ENCODE data around the gene SLC6A4. TPM values are rescaled to one million over a fixed set of nuclear protein-coding genes. Genes with fewer than 3 reads are reported as not detected.
"Not testable (repeated sequence)": the region's sequence is repeated elsewhere in the genome, so short reads cannot be mapped to it uniquely, and the experiment has no call there.

The SLC6A4 gene
- total RNA-seq, 2 experiments from 2014 or later = 0.13 to 0.18 TPM

- Mint-ChIP-seq H3K9me3 (no peaks in the 10 kb centered on the region), H3K4me1 (peaks cover 14% of the 10 kb centered on the region), H3K27ac (no peak overlapping the region), H3K36me3 (ENCODE audit: low read depth) (no peaks in the 10 kb centered on the region), H3K4me3 (no peak overlapping the region), H3K27me3 (peaks cover 26% of the 10 kb centered on the region)
- POLR2A ChIA-PET = no interaction called here
- CTCF ChIA-PET = no interaction called here
- DNase-seq = no peak
Observed at GRCh38 chr17:30208214-30208613, 27.3 kb downstream of the SLC6A4 start.

GRCh38 chr17:30207655-30208054 is 27.8 kb downstream of the SLC6A4 start:
- ChIA-PET CTCF (no interaction called here), POLR2A (no interaction called here)
- no peak overlapping the region for H3K27ac Mint-ChIP-seq
- H3K27me3 Mint-ChIP-seq = peaks cover 28% of the 10 kb centered on the region
- no peaks in the 10 kb centered on the region for H3K36me3 Mint-ChIP-seq (ENCODE audit: low read depth)
- peaks cover 14% of the 10 kb centered on the region for H3K4me1 Mint-ChIP-seq
- H3K9me3 Mint-ChIP-seq = no peaks in the 10 kb centered on the region
- DNase-seq = no peak
- no peak overlapping the region for H3K4me3 Mint-ChIP-seq

- ChIA-PET CTCF (interaction anchor here (0.9 kb wide), 1 partner anchor 133 kb away, joined by 4 read pairs; no protein-coding TSS in a partner anchor), POLR2A (no interaction called here)
- no peak overlapping the region for H3K4me3 Mint-ChIP-seq
- H3K36me3 Mint-ChIP-seq (ENCODE audit: low read depth) = no peaks in the 10 kb centered on the region
- H3K4me1 Mint-ChIP-seq = no peaks in the 10 kb centered on the region
- H3K27me3 Mint-ChIP-seq = peaks cover 33% of the 10 kb centered on the region
- no peaks in the 10 kb centered on the region for H3K9me3 Mint-ChIP-seq
- no peak for DNase-seq
- no peak overlapping the region for H3K27ac Mint-ChIP-seq
Observed at GRCh38 chr17:30203471-30203981, 32.0 kb downstream of the SLC6A4 start.

DNA sequence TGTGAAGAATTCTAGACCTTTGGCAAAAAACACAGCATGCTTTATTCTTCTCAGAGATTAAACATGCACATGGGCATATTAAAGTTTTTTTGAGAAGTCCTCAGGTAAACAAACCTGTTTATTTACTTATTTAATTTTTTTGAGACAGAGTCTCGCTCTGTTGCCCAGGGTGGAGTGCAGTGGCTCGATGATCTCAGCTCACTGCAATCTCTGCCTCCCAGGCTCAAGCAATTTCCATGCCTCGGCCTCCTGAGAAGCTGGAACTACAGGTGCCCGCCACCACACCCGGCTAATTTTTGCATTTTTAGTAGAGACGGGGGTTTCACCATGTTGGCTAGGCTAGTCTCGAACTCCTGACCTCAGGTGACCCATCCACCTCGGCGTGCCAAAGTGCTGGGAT is 34.8 kb downstream of the SLC6A4 start:
- POLR2A ChIA-PET; H3K9me3 Mint-ChIP-seq; H3K27ac Mint-ChIP-seq; DNase-seq; H3K4me1 Mint-ChIP-seq; H3K4me3 Mint-ChIP-seq; CTCF ChIA-PET; H3K36me3 Mint-ChIP-seq (ENCODE audit: low read depth): not testable (repeated sequence)
- peaks cover 24% of the 10 kb centered on the region for H3K27me3 Mint-ChIP-seq

DNA sequence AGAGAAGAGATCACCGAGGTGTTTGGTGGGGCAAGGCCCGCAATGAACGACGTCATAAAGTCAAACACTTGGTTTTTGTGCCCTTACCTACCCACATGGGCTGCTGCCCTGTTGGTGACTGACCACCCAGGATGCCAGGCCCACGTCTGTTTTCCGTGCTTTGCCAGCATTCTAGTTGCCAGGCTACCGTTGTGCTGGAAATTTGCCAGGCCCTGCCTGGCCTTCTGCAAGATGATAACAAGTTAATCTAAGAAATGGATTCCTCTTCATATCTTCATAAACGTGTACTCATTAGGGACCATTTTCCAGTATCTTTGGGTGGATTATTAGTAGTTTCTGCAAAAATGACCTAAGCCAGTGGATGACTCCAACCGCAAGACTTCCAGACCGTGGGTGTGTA is 35.4 kb downstream of the SLC6A4 start:
- no peaks in the 10 kb centered on the region for H3K36me3 Mint-ChIP-seq (ENCODE audit: low read depth)
- ChIA-PET CTCF (no interaction called here), POLR2A (no interaction called here)
- no peak overlapping the region for H3K4me3 Mint-ChIP-seq
- no peaks in the 10 kb centered on the region for H3K9me3 Mint-ChIP-seq
- peaks cover 21% of the 10 kb centered on the region for H3K27me3 Mint-ChIP-seq
- no peaks in the 10 kb centered on the region for H3K4me1 Mint-ChIP-seq
- H3K27ac Mint-ChIP-seq = no peak overlapping the region
- DNase-seq = no peak

DNA sequence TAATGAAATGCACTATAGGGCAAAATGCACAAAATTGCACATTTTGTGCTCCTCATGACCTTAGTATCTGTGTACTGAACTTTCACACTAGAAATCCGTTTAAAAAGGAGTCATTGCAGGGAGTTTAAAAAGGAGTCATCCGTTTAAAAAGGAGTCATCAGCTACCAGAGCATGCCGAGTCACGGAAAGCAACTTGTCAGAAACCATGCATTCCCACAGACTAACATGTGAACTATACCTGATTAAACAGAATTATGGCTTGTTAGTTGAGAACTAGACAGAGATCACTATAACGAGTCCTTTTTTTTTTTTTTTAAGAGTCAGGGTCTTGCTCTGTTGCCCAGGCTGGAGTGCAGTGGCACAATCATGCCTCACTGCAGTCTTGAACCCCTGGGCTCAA is 35.9 kb downstream of the SLC6A4 start:
- Mint-ChIP-seq H3K27ac (no peak overlapping the region), H3K9me3 (no peaks in the 10 kb centered on the region), H3K27me3 (peaks cover 23% of the 10 kb centered on the region), H3K4me3 (no peak overlapping the region), H3K36me3 (ENCODE audit: low read depth) (no peaks in the 10 kb centered on the region), H3K4me1 (no peaks in the 10 kb centered on the region)
- ChIA-PET POLR2A (no interaction called here), CTCF (interaction anchor here (0.5 kb wide), 1 partner anchor 138 kb away, joined by 5 read pairs; no protein-coding TSS in a partner anchor)
- no peak for DNase-seq

DNA sequence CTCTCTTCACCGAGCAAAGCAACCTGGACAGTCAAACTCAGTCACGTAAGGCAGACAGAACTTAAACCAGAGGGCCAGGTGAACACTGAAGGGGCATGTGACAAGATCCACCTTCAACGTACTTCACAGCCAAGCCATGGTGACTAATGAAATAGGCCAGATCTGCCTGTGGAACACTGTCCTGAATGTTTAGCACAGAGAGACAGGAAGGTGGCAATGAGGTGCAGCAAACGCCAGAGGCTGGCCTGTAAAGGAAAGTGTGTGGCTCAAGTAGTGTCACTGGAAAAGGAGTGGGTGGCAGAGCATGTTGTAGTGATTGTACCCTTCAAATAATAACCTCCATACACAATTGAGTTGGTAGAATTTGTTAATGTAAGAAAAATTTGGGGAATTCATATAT is 38.1 kb downstream of the SLC6A4 start:
- ChIA-PET CTCF (interaction anchor here (1.1 kb wide), 1 partner anchor 138 kb away, joined by 3 read pairs; no protein-coding TSS in a partner anchor), POLR2A (no interaction called here)
- Mint-ChIP-seq H3K27me3 (peaks cover 28% of the 10 kb centered on the region), H3K27ac (no peak overlapping the region), H3K4me1 (no peaks in the 10 kb centered on the region), H3K9me3 (no peaks in the 10 kb centered on the region), H3K4me3 (no peak overlapping the region), H3K36me3 (ENCODE audit: low read depth) (no peaks in the 10 kb centered on the region)
- no peak for DNase-seq

DNA sequence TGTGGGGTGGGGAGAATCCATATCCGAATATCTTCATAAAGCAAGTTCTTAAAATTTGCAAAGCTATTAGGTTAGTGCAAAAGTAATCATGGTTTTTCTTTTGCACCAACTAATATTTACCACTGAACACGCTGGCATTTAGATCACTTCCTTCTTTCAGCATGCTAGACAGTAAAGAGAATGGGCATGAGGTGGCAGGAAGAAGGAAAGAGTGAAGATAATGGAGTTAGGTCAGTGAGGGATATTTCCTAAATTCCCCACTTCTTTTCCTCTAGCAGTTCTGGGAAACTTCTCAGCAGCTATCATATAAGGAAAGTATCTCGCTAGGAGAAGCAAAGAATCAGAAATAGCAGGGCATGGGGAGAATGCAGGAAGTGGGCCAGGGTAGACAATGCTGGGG is 39.0 kb downstream of the SLC6A4 start:
- ChIA-PET POLR2A (no interaction called here), CTCF (no interaction called here)
- Mint-ChIP-seq H3K4me3 (no peak overlapping the region), H3K36me3 (ENCODE audit: low read depth) (no peaks in the 10 kb centered on the region), H3K27me3 (peaks cover 28% of the 10 kb centered on the region), H3K27ac (no peak overlapping the region), H3K4me1 (no peaks in the 10 kb centered on the region), H3K9me3 (no peaks in the 10 kb centered on the region)
- no peak for DNase-seq

DNA sequence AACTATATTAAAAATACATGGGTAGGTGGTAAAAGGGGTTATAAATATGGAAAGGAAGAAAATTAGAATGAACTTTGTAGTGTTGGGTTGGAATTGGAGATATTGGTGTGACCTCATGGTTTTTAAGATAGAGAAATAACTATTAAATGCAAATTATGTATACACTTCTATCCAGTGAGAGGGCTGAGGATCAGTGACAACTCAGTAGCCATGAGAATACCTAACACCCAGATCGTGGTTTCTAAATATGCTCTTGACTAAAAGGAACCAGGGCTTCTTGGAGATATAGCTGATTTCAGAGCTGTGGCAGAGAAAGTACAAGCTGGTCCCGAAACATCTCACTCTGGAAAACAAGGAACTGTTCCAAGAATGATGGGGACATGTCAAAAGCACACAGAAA is 44.4 kb downstream of the SLC6A4 start:
- no peak overlapping the region for H3K27ac Mint-ChIP-seq
- POLR2A ChIA-PET = no interaction called here
- CTCF ChIA-PET = interaction anchor here (1.7 kb wide), 1 partner anchor 87 kb away, joined by 4 read pairs; no protein-coding TSS in a partner anchor

DNA sequence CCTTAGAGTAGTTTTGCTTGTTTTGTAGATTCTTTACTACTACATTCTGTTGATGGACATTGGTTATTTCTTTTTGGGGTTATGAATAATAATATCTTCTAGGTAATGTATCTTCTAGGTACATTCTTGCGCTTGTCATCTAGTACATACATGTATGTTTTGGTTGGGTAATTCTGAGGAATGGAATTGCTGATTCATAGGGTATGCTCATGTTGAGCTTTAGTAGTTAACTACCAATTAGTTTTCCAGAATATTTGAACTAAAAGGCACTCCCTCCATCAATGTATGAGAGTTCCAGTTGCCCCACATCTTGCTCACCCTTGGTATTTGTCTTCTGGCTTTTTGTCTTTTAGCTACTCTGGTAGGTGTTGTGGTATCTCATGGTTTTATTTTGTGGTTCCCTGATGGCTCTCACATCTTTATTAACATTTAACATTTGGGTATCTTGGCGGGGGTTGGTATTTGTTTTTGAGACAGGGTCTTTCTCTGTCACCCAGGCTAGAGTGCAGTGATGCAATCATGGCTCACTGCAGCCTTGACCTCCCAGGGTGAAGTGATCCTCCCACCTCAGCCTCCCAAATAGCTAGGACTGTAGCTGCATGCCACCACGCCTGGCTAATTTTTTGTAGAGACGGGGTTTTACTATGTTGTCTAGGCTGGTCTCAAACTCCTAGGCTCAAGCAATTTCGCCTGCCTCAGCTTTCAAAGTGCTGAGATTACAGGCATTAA is 47.1 kb downstream of the SLC6A4 start:
- H3K4me3 Mint-ChIP-seq = no peak overlapping the region
- H3K4me1 Mint-ChIP-seq = no peaks in the 10 kb centered on the region
- no peaks in the 10 kb centered on the region for H3K9me3 Mint-ChIP-seq
- H3K27me3 Mint-ChIP-seq = peaks cover 13% of the 10 kb centered on the region
- ChIA-PET POLR2A (no interaction called here), CTCF (interaction anchor here (0.9 kb wide), 1 partner anchor 63 kb away, joined by 4 read pairs; no protein-coding TSS in a partner anchor)
- no peak for DNase-seq
- no peak overlapping the region for H3K27ac Mint-ChIP-seq
- peaks cover 24% of the 10 kb centered on the region for H3K36me3 Mint-ChIP-seq (ENCODE audit: low read depth)

More for the DNA sequence above, 44.4 kb downstream of the SLC6A4 start:
- Mint-ChIP-seq H3K9me3 (no peaks in the 10 kb centered on the region), H3K36me3 (ENCODE audit: low read depth) (peaks cover 8% of the 10 kb centered on the region), H3K4me1 (no peaks in the 10 kb centered on the region), H3K27me3 (peaks cover 22% of the 10 kb centered on the region), H3K4me3 (no peak overlapping the region)
- DNase-seq = no peak

- ChIA-PET CTCF (no interaction called here), POLR2A (no interaction called here)
- Mint-ChIP-seq H3K4me3 (no peak overlapping the region), H3K27ac (no peak overlapping the region), H3K36me3 (ENCODE audit: low read depth) (peaks cover 29% of the 10 kb centered on the region), H3K9me3 (no peaks in the 10 kb centered on the region), H3K4me1 (no peaks in the 10 kb centered on the region), H3K27me3 (peaks cover 7% of the 10 kb centered on the region)
- DNase-seq = no peak
Observed at GRCh38 chr17:30187573-30187972, 47.9 kb downstream of the SLC6A4 start.

DNA sequence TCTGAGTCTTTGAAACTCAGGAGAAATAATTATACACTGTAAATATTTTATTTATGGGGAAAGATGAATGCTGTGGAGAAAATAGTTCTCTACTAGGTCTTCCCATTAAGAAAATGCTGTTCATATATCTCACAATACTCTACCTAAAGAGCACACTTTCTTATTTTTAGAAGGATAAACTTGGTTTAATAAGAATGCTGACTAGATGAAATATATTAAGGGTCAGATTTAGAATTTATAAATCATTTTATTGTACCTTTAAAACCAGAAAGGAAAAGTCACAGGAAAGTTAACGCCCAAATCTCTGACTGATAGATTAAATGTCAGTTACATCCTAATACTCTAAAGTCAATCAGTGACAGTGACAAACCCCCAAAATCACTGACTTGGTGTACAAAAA is 48.7 kb downstream of the SLC6A4 start:
- no peak overlapping the region for H3K4me3 Mint-ChIP-seq
- no peak for DNase-seq
- peaks cover under 1% of the 10 kb centered on the region for H3K27me3 Mint-ChIP-seq
- H3K9me3 Mint-ChIP-seq = no peaks in the 10 kb centered on the region
- H3K36me3 Mint-ChIP-seq (ENCODE audit: low read depth) = peaks cover 32% of the 10 kb centered on the region
- no peak overlapping the region for H3K27ac Mint-ChIP-seq
- no peaks in the 10 kb centered on the region for H3K4me1 Mint-ChIP-seq
- ChIA-PET POLR2A (no interaction called here), CTCF (interaction anchor here (1.4 kb wide), 1 partner anchor 81 kb away, joined by 3 read pairs; no protein-coding TSS in a partner anchor)

DNA sequence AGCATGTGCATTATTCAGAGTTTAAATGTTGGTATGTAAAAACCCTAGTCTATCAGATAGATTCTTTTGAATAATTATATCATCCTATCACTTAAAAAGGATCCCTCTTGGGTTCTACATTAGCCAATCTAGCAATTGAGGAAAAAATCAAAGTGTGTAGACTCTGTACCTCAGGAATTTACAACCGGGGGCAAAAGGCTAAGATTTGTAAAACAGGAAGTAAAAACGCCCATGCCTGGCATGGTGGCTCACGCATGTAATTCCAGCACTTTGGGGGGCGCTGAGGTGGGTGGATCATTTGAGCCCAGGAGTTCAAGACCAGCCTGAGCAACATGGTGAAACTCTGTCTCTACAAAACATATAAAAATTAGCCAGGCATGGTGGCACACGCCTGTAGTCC is 58.6 kb downstream of the SLC6A4 start:
- Mint-ChIP-seq H3K9me3 (no peaks in the 10 kb centered on the region), H3K27me3 (no peaks in the 10 kb centered on the region), H3K4me3 (no peak overlapping the region), H3K27ac (no peak overlapping the region), H3K4me1 (peaks cover 23% of the 10 kb centered on the region), H3K36me3 (ENCODE audit: low read depth) (peaks cover 59% of the 10 kb centered on the region)
- POLR2A ChIA-PET = no interaction called here
- CTCF ChIA-PET = no interaction called here
- DNase-seq = no peak

- no peaks in the 10 kb centered on the region for H3K9me3 Mint-ChIP-seq
- DNase-seq = no peak
- POLR2A ChIA-PET = interaction anchor here (0.7 to 1.5 kb wide), 3 partner anchors 59 to 117 kb away, joined by 3 read pairs; partner anchors contain the start of gene BLMH
Observed at GRCh38 chr17:30174556-30174955, 60.9 kb downstream of the SLC6A4 start.

More at GRCh38 chr17:30174556-30174955, 60.9 kb downstream of the SLC6A4 start:
- H3K36me3 Mint-ChIP-seq (ENCODE audit: low read depth) = peaks cover 50% of the 10 kb centered on the region
- peaks cover 31% of the 10 kb centered on the region for H3K4me1 Mint-ChIP-seq
- H3K27ac Mint-ChIP-seq = no peak overlapping the region
- H3K27me3 Mint-ChIP-seq = no peaks in the 10 kb centered on the region
- no peak overlapping the region for H3K4me3 Mint-ChIP-seq
- CTCF ChIA-PET = interaction anchor here (1.4 to 2.0 kb wide), 2 partner anchors 50 to 70 kb away, joined by 6 to 7 read pairs; no protein-coding TSS in a partner anchor
